NOMO-1 (cell line): Measurements from ENCODE around the gene EDA.
"Not testable (repeated sequence)": the region's sequence is repeated elsewhere in the genome, so short reads cannot be mapped to it uniquely, and the experiment has no call there.

Experiments
- DNase-seq, 2 experiments: peaks; one replicate each; lab custom pipeline; 2025; ENCODE audit not compliant: unreplicated experiment in 2 of 2; lab: John Stamatoyannopoulos, UW

EDA gene

GRCh38 chrX:69741721-69742120, 125.8 kb downstream of the EDA start:
- DNase-seq = no peak

DNA sequence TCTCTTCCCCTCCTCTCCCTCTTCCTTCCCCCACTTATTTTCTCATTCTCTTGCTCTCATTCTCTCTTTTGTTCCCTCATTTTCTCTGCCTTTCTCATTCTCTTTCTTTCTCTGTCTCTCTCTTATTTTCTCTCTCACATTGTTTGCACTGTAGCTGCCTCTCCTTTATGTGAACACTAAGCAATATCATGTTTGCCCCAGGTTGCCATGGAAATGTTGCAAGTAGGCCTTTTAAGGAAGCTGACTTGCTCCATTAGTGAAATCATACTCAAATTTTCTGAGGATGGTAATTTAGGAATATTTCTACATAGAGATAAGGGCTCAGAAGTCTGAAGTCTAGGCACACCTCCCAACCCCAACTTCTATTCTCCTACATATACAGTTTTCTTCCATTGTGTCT, 130.1 kb downstream of the EDA start:
- DNase-seq = no peak

DNA sequence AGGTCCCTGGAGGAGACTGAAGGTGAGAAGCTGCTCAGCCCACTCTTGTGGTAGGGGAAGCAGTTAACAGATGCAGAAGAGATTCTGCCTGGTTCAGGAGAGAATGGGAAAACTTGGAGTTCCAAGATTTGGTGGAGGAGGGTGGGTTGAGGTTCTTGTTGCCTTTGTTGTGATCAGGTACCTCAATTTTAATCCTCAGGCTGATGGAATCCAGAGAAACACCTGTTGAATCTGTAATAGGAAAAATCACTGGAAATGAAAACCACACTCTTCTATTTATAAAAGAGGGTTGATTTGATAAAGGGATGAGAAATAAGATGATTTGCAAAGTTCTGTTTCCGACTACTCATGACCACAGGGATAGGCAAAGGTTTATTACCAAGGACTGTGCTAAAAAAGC, 132.1 kb downstream of the EDA start:
- DNase-seq = no peak

DNA sequence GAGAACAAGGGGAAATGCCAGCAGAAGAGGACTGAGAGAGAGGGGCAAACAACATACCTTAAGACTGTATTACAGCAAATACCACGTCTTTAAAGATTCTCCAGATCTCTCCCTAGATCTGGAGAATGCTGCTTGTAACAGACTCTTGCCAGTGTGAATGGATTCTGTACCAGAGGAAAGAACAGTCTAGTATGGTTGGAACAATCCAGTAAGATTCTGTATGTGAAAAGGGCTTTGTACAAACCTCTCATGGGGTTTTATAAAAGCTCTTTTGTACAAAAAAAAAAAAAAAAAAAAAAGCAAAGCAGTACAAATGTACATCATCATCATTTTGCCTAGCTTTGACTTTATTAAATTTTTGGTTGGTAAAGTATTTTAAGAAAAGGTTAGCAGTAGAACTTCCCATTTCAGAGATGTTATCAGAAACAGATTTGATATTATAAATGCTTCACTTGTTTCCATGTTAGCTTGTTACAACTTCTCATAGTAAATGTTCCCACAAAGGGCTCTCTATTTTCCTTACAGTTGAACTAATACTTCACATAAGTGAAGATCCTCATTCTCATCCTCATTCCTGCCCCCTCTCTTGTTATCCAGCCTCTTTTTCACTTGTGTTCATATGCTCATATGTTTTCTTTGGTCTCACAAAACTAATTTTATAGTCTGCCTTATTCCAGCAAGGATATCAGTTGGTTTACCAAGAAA, 144.2 kb downstream of the EDA start:
- DNase-seq = no peak

- DNase-seq = no peak
Measured at GRCh38 chrX:69761633-69762032, 145.7 kb downstream of the EDA start.

- no peak for DNase-seq
Measured at GRCh38 chrX:69762340-69762739, 146.4 kb downstream of the EDA start.

GRCh38 chrX:69793260-69793935, 177.5 kb downstream of the EDA start:
- no peak for DNase-seq

- DNase-seq = no peak
Measured at GRCh38 chrX:69795702-69796101, 179.8 kb downstream of the EDA start.

DNA sequence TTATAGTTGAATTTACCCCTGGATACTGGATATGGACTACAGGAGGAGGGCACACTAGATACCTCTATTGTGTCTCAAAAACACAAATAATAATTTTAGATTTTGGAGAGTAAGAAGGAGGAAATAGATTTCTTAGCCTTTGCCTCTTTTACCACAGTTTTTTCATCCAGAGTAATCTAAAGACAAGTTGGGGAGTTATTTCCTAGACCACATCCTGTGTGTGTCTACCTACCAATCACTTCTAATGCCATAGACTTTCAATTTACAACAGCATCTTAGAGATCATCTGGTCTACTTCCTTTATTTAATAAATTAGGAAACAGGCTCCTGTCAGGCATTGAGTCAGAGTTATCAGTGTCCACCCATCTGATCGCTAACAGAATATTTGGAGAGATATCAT, 191.5 kb downstream of the EDA start:
- DNase-seq = no peak

- no peak for DNase-seq
Measured at GRCh38 chrX:69808375-69808774, 192.5 kb downstream of the EDA start.

- DNase-seq = no peak
Measured at GRCh38 chrX:69813677-69814076, 197.8 kb downstream of the EDA start.

- no peak for DNase-seq
Measured at GRCh38 chrX:69815063-69815462, 199.2 kb downstream of the EDA start.

DNA sequence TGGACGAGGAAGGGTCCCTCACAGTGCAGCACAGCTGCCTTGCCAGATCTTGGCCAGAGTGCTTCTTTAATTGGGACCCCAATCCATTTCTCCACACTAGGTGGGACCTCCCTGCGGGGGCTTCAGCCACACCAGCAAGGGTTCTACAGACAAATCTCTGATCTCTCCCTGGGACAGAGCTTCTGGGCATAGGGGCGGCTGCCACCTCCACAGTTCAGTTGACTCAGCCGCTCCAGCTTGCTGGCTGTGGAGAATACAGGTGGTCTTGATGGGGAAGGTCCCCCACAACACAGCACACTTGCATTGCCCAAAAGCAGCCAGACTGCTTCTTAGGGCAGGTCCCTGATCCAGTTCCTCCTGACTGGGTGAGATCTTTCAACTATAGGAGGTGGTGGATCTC, 199.6 kb downstream of the EDA start:
- DNase-seq = no peak

GRCh38 chrX:69844636-69845035, 228.7 kb downstream of the EDA start:
- DNase-seq = no peak

DNA sequence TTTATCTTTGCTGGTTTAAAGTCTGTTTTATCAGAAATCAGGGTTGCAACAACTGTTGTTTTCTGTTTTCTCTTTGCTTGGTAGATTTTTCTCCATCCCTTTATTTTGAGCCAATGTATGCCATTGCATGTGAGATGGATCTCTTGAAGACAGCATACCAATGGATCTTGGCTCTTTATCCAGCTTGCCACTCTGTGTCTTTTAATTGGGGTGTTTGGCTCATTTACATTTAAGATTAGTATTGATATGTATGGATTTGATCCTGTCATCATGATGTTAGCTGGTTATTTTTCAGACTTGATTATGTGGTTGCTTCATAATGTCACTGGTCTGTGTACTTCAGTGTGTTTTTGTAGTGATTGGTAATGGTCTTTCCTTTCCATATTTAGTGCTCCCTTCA, 244.1 kb downstream of the EDA start:
- not testable (repeated sequence) for DNase-seq

DNA sequence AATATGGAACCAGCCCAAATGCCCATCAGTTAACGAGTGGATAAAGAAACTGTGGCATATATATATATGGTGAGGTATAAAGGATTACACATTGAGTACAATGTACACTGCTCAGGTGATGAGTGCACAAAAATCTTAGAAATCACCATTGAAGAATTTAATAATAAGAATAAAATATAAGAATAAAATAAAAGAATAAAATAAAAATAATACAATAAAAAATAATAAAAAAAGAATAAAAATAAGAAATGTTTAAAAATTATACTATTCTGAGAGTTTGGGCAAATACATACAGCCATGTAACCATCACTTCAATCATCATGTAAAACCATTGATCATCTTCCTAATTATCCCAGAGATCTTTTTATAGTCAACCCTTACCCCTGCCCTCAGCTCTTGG, 260.3 kb downstream of the EDA start:
- DNase-seq = no peak

DNA sequence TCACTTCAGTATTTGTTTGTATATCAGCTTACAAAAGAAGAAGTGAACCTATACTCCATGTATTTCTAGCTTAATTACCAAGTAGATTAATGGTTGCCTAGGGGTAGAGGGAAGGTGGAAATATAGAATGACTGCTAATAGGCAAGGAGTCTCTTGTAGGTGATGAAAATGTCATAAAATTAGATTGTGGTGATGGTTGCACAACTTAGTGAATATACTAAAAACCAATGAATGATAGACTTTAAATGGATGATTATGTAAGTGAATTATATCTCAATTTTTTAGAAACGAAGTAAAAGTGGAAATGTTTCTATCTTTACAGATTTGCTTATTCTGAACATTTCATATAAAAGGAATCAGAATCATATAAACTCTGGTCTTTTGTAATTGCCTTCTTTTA, 268.3 kb downstream of the EDA start:
- DNase-seq = no peak

DNA sequence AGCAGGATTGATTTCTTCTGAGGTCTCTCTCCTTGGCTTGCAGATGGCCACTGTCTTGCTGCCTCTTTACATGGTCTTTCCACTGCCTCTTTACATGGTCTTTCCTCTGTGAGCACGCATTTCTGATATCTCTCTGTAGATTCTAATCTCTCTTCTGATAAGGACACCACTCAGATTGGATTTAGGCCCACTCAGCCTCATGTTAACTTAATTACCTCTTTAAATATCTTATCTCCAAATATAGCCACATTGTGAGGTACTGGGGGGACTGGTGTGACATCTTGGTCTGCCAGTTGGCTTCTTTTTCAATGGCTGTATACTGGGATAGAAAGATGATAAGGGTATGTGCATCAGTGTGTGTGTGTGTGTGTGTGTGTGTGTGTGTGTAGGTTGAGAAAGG, 280.1 kb downstream of the EDA start:
- DNase-seq = no peak

DNA sequence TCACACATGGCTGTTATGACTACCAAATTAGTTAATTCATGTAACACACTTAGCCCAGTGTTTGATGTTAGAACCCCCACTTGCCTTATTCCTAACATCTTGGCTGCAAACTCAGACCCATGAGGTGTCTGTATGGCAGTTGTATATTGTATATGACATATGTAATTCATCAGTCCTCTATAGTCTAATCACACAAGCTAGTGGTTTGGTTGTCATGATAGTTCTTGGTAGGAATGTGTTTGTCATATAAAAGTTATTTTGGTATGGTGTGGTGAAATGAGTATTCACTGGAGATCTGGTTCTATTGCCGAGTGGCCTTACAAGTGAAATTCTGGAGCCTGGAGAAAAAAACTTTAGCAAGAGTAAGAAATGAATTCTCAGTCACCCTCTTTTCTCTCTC, 284.6 kb downstream of the EDA start:
- no peak for DNase-seq

- DNase-seq = no peak
Measured at GRCh38 chrX:69906447-69906846, 290.5 kb downstream of the EDA start.

DNA sequence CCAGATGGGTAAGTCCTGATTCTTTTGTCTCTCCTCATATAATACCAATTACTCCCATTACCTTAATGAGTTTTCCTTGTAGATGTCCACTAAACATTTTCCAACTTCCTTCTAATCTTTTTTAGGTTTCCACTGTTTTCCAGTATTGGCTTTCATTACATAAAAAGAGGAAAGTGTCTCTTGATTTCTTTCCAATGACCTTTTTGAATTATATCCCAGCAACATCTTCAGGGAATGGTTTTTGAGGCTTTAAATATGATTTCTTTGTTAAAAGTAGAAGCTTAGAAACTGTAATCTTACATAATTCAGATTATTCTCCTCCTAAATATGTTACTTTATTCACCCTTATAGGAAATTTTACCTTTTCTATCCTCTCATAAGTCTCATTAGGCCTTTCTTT, 298.9 kb downstream of the EDA start:
- no peak for DNase-seq

DNA sequence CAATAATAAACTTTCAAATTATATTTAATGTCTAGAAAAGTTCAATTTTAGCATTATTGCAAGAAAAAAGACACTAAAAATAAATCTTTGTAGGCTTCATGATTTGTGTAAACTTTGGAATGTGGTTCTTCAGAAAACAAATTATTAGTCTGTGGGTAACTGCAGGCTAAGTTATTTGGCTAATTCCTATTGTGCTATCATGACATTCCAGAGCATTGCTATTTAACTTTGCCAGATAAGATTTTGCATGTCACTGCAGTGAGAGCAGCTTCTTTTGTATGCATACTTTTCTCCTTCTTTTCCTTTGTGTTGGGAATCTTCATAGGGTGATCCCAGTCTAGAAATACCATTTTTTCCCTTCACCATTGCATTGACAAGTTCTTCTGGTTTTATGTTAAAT, 303.8 kb downstream of the EDA start:
- DNase-seq = no peak

- DNase-seq = no peak
Measured at GRCh38 chrX:69932323-69932722, 316.4 kb downstream of the EDA start.
